Ovary (tissue), 9 donors: ENCODE measurements around the gene CLPSL1. TPM values are rescaled to one million over a fixed set of nuclear protein-coding genes. Genes with fewer than 3 reads are reported as not detected.

ENCODE experiments used
- DNase-seq, 5 donors: peaks; one replicate each; pipeline ENCODE4 v3.0.0-alpha.2; 2019 to 2020
- H3K27ac ChIP-seq, 2 donors: fragments of 200-600 bp; one replicate each; pipeline versions ENCODE4 v1.5.1 to v1.8.0; 2019 to 2022
- H3K27me3 ChIP-seq: fragments of 200-600 bp; one replicate; pipeline ENCODE4 v1.8.0; 2022
- H3K36me3 ChIP-seq: fragments of 200-600 bp; sonication (generic); one replicate; pipeline ENCODE4 v1.5.1; 2019
- H3K4me1 ChIP-seq: one replicate; pipeline ENCODE4 v1.8.1; 2013; ENCODE audit warnings: mild to moderate bottlenecking, moderate library complexity; ENCODE audit not compliant: insufficient read depth
- H3K4me3 ChIP-seq: fragments of 200-600 bp; sonication (generic); one replicate; pipeline ENCODE4 v1.5.1; 2017
- H3K9me3 ChIP-seq, 2 donors: fragments of 200-600 bp in 1 of 2; sonication (generic) in 1 of 2; one replicate each; pipeline versions ENCODE4 v1.5.1 to v1.8.1; 2013 to 2019; ENCODE audit warnings: mild to moderate bottlenecking in 1 of 2, moderate library complexity in 1 of 2
- CTCF ChIP-seq, 3 donors: fragments of 450-650 bp in 2 of 3; fragments of 200-600 bp in 1 of 3; IDR thresholded peaks; one replicate each; pipeline versions ENCODE4 v1.5.1 to v1.8.0; 2016 to 2022; ENCODE audit warnings: antibody characterized with exemption in 3 of 3, mild to moderate bottlenecking in 1 of 3
- EP300 ChIP-seq: sonication (generic); formaldehyde crosslinking; IDR thresholded peaks from one replicate; pipeline ENCODE4 v1.6.1; 2017; ENCODE audit warnings: antibody characterized with exemption
- POLR2A ChIP-seq: fragments of 450-650 bp; IDR thresholded peaks from one replicate; pipeline ENCODE4 v1.6.1; 2017; ENCODE audit warnings: antibody characterized with exemption, mild to moderate bottlenecking, moderate library complexity
- WGBS, 3 donors: extraction: QIAGEN DNeasy Blood & Tissue Kit in 1 of 3; methylation state at CpG; one replicate each; pipeline versions ENCODE4 v1.1.5 to v1.1.7; 2013 to 2017; 5-methylcytosine and 5-hydroxymethylcytosine counted together
- intact Hi-C, 4 donors: fragments of 100-400 bp; cut with DNase I; formaldehyde crosslinking; loops; one replicate each; pipeline versions ENCODE4 v1.11.0 to v1.15.1; 2022 to 2023
- polyA plus RNA-seq, 2 donors: library from polyadenylated mRNA; stranded (reverse); fragments of 200-250 nt in 1 of 2; fragments of 350-450 nt in 1 of 2; fragmentation: Illumina TruSeq in 1 of 2; extraction: RNeasy Lipid Tissue Mini Kit (QIAGEN cat#74804) in 1 of 2; gene quantifications; one replicate each; pipeline ENCODE4 v1.2.3, GENCODE V29; 2013 to 2014
- total RNA-seq, 7 donors: library from RNA; depleted of rRNA in 2 of 7; stranded (reverse); fragments of >200 nt in 2 of 7; fragmentation: NEBNext Ultra II Directional in 3 of 7; extraction: Animal tissue kit (Norgen Biotek cat#: 25700) in 3 of 7; gene quantifications; one replicate each; pipeline versions ENCODE4 v1.1.0 to v1.2.4, GENCODE V29; 2016 to 2023
- donor health status: DM: no; HTN: no; CAD: no; lungs with moderate emphysema.
- donor health status: DM: no; HTN: no; CAD: no.
- donor health status: Bipolar disorder and iron deficiency.
- donor health status: DM: yes; HTN: yes; CAD: no.
- donor health status: DM: no; HTN: no; CAD: no.
- donor health status: DM: yes; HTN: yes; CAD: no.

CLPSL1 gene
- total and polyA plus RNA-seq, 9 donors = not detected

GRCh38 chr6:35787266-35788218 is 6.7 kb downstream of the CLPSL1 start:
- Histone ChIP-seq H3K9me3 (no peaks in the 10 kb centered on the region), H3K36me3 (no peaks in the 10 kb centered on the region), H3K27ac (no peak overlapping the region), H3K4me3 (no peak overlapping the region), H3K27me3 (no peaks in the 10 kb centered on the region), H3K4me1 (no peaks in the 10 kb centered on the region)
- intact Hi-C loops = loop anchor here in 2 of 4 donors (1.0 kb wide), 1 partner anchor 11 kb away; no protein-coding TSS in a partner anchor
- 78 to 84% (median 81%) methylated on average over 13 of the region's 13 CpGs for WGBS, 3 donors
- no peak for TF ChIP-seq EP300
- no peak for TF ChIP-seq CTCF (IDR thresholded peaks at IDR 0.05)
- TF ChIP-seq POLR2A = no peak
- DNase-seq = no peak

GRCh38 chr6:35788423-35788982 is 7.7 kb downstream of the CLPSL1 start:
- H3K4me1 ChIP-seq = no peaks in the 10 kb centered on the region
- no peaks in the 10 kb centered on the region for H3K9me3 ChIP-seq
- H3K36me3 ChIP-seq = no peaks in the 10 kb centered on the region
- intact Hi-C loops = no loop called here
- no peak for DNase-seq
- H3K27me3 ChIP-seq = no peaks in the 10 kb centered on the region
- no peak overlapping the region for H3K4me3 ChIP-seq
- no peak overlapping the region for H3K27ac ChIP-seq
- WGBS, 3 donors = 55 to 63% (median 59%) methylated on average over 4 of the region's 4 CpGs
- TF ChIP-seq EP300 (no peak), POLR2A (no peak), CTCF (IDR thresholded peaks at IDR 0.05) (no peak)

- DNase-seq = no peak
- WGBS, 3 donors = 78 to 82% (median 80%) methylated on average over 5 of the region's 5 CpGs
- no peak overlapping the region for H3K27ac ChIP-seq
- TF ChIP-seq POLR2A (no peak), CTCF (IDR thresholded peaks at IDR 0.05) (no peak), EP300 (no peak)
- no peaks in the 10 kb centered on the region for H3K9me3 ChIP-seq
- intact Hi-C loops = no loop called here
- H3K4me3 ChIP-seq = no peak overlapping the region
- H3K36me3 ChIP-seq = no peaks in the 10 kb centered on the region
- no peaks in the 10 kb centered on the region for H3K4me1 ChIP-seq
- H3K27me3 ChIP-seq = no peaks in the 10 kb centered on the region
Observed at GRCh38 chr6:35790683-35791082, 9.9 kb downstream of the CLPSL1 start.

- Histone ChIP-seq H3K4me1 (no peaks in the 10 kb centered on the region), H3K27me3 (no peaks in the 10 kb centered on the region), H3K9me3 (no peaks in the 10 kb centered on the region), H3K27ac (no peak overlapping the region), H3K36me3 (no peaks in the 10 kb centered on the region), H3K4me3 (no peak overlapping the region)
- WGBS, 3 donors = 88 to 90% (median 90%) methylated on average over 17 of the region's 17 CpGs
- DNase-seq = no peak
- no peak for TF ChIP-seq POLR2A
- no peak for TF ChIP-seq EP300
- TF ChIP-seq CTCF (IDR thresholded peaks at IDR 0.05) = no peak
- intact Hi-C loops = no loop called here
Observed at GRCh38 chr6:35794536-35795452, 14.0 kb downstream of the CLPSL1 start.
